HepG2 (cell line): ENCODE measurements around the gene WDR70. TPM values are rescaled to one million over a fixed set of nuclear protein-coding genes. Genes with fewer than 3 reads are reported as not detected.

Source experiments
- ATAC-seq: fragments of 200-7000 bp; cut with Tn5 transposase; 3 replicates; pipeline ENCODE4 v1.9.1; 2020; ENCODE audit warnings: mild to moderate bottlenecking, moderate library complexity
- BruUV-seq: library from RNA; stranded (reverse); fragments of 400-500 nt; replicated peaks from 2 replicates; lab custom pipeline; 2021; lab: Mats Ljungman, UMichigan
- CTCF ChIA-PET: fragments of 300-600 bp; formaldehyde crosslinking; extraction: SDS; loops from one replicate; lab custom pipeline; 2021; ENCODE audit warnings: low total read pairs, inconsistent platforms, low intra/inter-chr PET ratio; lab: Yijun Ruan, JAX
- POLR2A ChIA-PET: fragments of 350-600 bp; sonication (Branson Sonifier 250); formaldehyde crosslinking; loops from one replicate; lab custom pipeline; 2020; ENCODE audit warnings: antibody characterized with exemption, inconsistent platforms; lab: Yijun Ruan, JAX
- DNase-seq: peaks from one replicate; pipeline ENCODE4 v3.0.0-alpha.2; 2015; ENCODE audit warnings: low spot score
- FAIRE-seq: peaks from 3 replicates; lab custom pipeline; 2011; peaks lifted over from hg19 to GRCh38; lab: Jason Lieb, UNC
- H2AFZ ChIP-seq: one replicate; pipeline ENCODE4 v1.6.1; 2011; ENCODE audit warnings: low read length, inconsistent platforms
- H3K27ac ChIP-seq: fragments of 300-600 bp; 3 replicates; pipeline ENCODE4 v1.8.0; 2011; ENCODE audit warnings: mixed run types, mild to moderate bottlenecking, mixed read lengths, low read length, inconsistent platforms; ENCODE audit not compliant: insufficient read depth; ENCODE audit errors: extremely low read length
- H3K27me3 ChIP-seq, 2 experiments: fragments of 200-600 bp in 1 of 2; 2 replicates in 1 of 2; 3 replicates in 1 of 2; pipeline versions ENCODE4 v1.6.0 to v1.8.0; 2011; ENCODE audit warnings: low read length in 2 of 2, mild to moderate bottlenecking in 2 of 2, moderate library complexity in 2 of 2, inconsistent platforms in 1 of 2; ENCODE audit not compliant: insufficient read depth in 2 of 2, control insufficient read depth in 1 of 2
- H3K36me3 ChIP-seq, 2 experiments: fragments of 200-600 bp in 1 of 2; replicated peaks in 1 of 2; 2 replicates in 1 of 2; 3 replicates in 1 of 2; pipeline versions ENCODE4 v1.5.1 to v1.8.0; 2011; ENCODE audit warnings: low read length in 2 of 2, inconsistent platforms in 1 of 2; ENCODE audit not compliant: insufficient read depth in 2 of 2, control insufficient read depth in 1 of 2
- H3K4me1 ChIP-seq: 2 replicates; pipeline ENCODE4 v1.5.1; 2012; ENCODE audit warnings: low read length, inconsistent platforms; ENCODE audit not compliant: insufficient read depth
- H3K4me2 ChIP-seq: 2 replicates; pipeline ENCODE4 v1.6.0; 2011; ENCODE audit warnings: low read depth, low read length, inconsistent platforms
- H3K4me3 ChIP-seq, 3 experiments: fragments of 200-600 bp in 1 of 3; sonication (generic), shearing (Covaris generic) in 1 of 3; replicated peaks in 1 of 3; 2 replicates each; pipeline ENCODE4 v1.5.1; 2011 to 2016; ENCODE audit warnings: low read length in 3 of 3, inconsistent platforms in 2 of 3, low read depth in 2 of 3, mild to moderate bottlenecking in 2 of 3, control low read depth in 1 of 3, mixed read lengths in 1 of 3; ENCODE audit not compliant: insufficient read depth in 1 of 3
- H3K79me2 ChIP-seq: one replicate; pipeline ENCODE4 v1.6.1; 2011; ENCODE audit warnings: low read length, inconsistent platforms; ENCODE audit not compliant: insufficient read depth
- H3K9ac ChIP-seq: 2 replicates; pipeline ENCODE4 v1.6.0; 2011; ENCODE audit warnings: mild to moderate bottlenecking, low read depth, low read length, inconsistent platforms; ENCODE audit not compliant: insufficient read depth
- H3K9me3 ChIP-seq: 2 replicates; pipeline ENCODE4 v1.5.1; 2012; ENCODE audit warnings: mild to moderate bottlenecking, low read length
- H4K20me1 ChIP-seq: 2 replicates; pipeline ENCODE4 v1.6.0; 2011; ENCODE audit warnings: inconsistent platforms, mild to moderate bottlenecking, low read length, moderate library complexity; ENCODE audit not compliant: insufficient read depth
- FOSL1 ChIP-seq: sonication (generic); formaldehyde crosslinking; IDR thresholded peaks from 2 replicates; pipeline ENCODE4 v1.9.0; 2021; ENCODE audit warnings: missing genetic modification reagents, borderline replicate concordance
- NCOA2 ChIP-seq: sonication (generic); formaldehyde crosslinking; IDR thresholded peaks from 2 replicates; pipeline ENCODE4 v1.8.0; 2022; ENCODE audit warnings: inconsistent platforms
- SMAD3 ChIP-seq: sonication (generic); formaldehyde crosslinking; IDR thresholded peaks from 2 replicates; pipeline ENCODE4 v1.4.0; 2020; ENCODE audit warnings: missing genetic modification reagents
- TGIF2 ChIP-seq: IDR thresholded peaks from 2 replicates; pipeline ENCODE4 v1.6.1; 2016; ENCODE audit warnings: control low read depth, missing compliant biosample characterization
- U2AF1 ChIP-seq: fragments of 200-400 bp; formaldehyde crosslinking; optimal IDR thresholded peaks from 2 replicates; pipeline ENCODE3; 2017; ENCODE audit warnings: mild to moderate bottlenecking, low read depth, low read length
- ZBTB40 ChIP-seq, 2 experiments: fragments of 450-650 bp in 1 of 2; sonication (generic) in 1 of 2; formaldehyde crosslinking in 1 of 2; IDR thresholded peaks; 2 replicates each; pipeline versions ENCODE4 v1.6.1 to v1.8.0; 2016 to 2022; ENCODE audit warnings: antibody characterized with exemption in 1 of 2, mild to moderate bottlenecking in 1 of 2, missing genetic modification reagents in 1 of 2
- ZMAT5 ChIP-seq: sonication (generic); formaldehyde crosslinking; IDR thresholded peaks from 2 replicates; pipeline ENCODE4 v1.5.0; 2020; ENCODE audit warnings: mild to moderate bottlenecking, low read depth, missing genetic modification reagents, borderline replicate concordance
- ZNF550 ChIP-seq: sonication (generic); formaldehyde crosslinking; IDR thresholded peaks from 2 replicates; pipeline ENCODE4 v1.4.0; 2020; ENCODE audit warnings: mild to moderate bottlenecking, missing genetic modification reagents, borderline replicate concordance
- ZNF552 ChIP-seq: sonication (generic); formaldehyde crosslinking; IDR thresholded peaks from 2 replicates; pipeline ENCODE4 v1.9.0; 2022; ENCODE audit warnings: missing genetic modification reagents, mild to moderate bottlenecking, borderline replicate concordance
- ZNF598 ChIP-seq: sonication (generic); formaldehyde crosslinking; IDR thresholded peaks from 2 replicates; pipeline ENCODE4 v1.5.1; 2020; ENCODE audit warnings: mild to moderate bottlenecking, missing genetic modification reagents, borderline replicate concordance
- ZNF616 ChIP-seq: sonication (generic); formaldehyde crosslinking; IDR thresholded peaks from 2 replicates; pipeline ENCODE4 v1.5.0; 2020; ENCODE audit warnings: low read depth, mild to moderate bottlenecking, missing genetic modification reagents
- WGBS: methylation state at CpG from one replicate; pipeline ENCODE4 v1.1.6; 2017; ENCODE audit warnings: low lambda C conversion rate; 5-methylcytosine and 5-hydroxymethylcytosine counted together
- in situ Hi-C: cut with HindIII; loops from 2 replicates; pipeline ENCODE4 v1.10.0; 2017; ENCODE audit warnings: low pct_unique_long_range_greater_than_20kb; ENCODE audit not compliant: extremely low pct_ligation_motif_present
- intact Hi-C: fragments of 100-400 bp; cut with micrococcal nuclease; formaldehyde crosslinking; loops from one replicate; pipeline ENCODE4 v1.10.0; 2022; ENCODE audit not compliant: unreplicated experiment
- polyA plus RNA-seq, 8 experiments: library from polyadenylated mRNA; depleted of rRNA in 3 of 8; stranded (reverse) in 7 of 8; unstranded in 1 of 8; fragments of >200 nt; fragmentation: Illumina TruSeq in 4 of 8; extraction: Trizol in 4 of 8; gene quantifications; 2 replicates each; pipeline versions ENCODE4 v1.2.1 to v1.2.3, GENCODE V29; 2011 to 2016; ENCODE audit warnings: low read depth in 4 of 8, missing spikeins in 1 of 8, mixed read lengths in 1 of 8; ENCODE audit not compliant: insufficient read depth in 1 of 8
- total RNA-seq, 5 experiments: library from RNA; depleted of rRNA; stranded (reverse); fragments of >200 nt; fragmentation: Illumina TruSeq; extraction: Trizol; gene quantifications; 2 replicates each; pipeline ENCODE4 v1.2.3, GENCODE V29; 2016; ENCODE audit warnings: low read depth in 1 of 5
- TF ChIP-seq, protein P1 (sequence below): sonication (generic); formaldehyde crosslinking; IDR thresholded peaks from 2 replicates; pipeline ENCODE4 v1.4.0; 2020; ENCODE audit warnings: missing genetic modification reagents, borderline replicate concordance

Gene WDR70
- total and polyA plus RNA-seq, 2 of the 13 experiments (the other 11 are each of a cell fraction or from before 2014, with no cell fraction given), result 14.6 to 30.6 TPM

- H3K36me3 ChIP-seq, result no peaks in the 10 kb centered on the region
- H2AFZ ChIP-seq, result no peak overlapping the region
- no peak overlapping the region for H3K4me2 ChIP-seq
- 91% methylated on average over 7 of the region's 7 CpGs for WGBS
- H3K9me3 ChIP-seq, result no peaks in the 10 kb centered on the region
- no peak overlapping the region for H3K9ac ChIP-seq
- H3K4me3 ChIP-seq, result no peak overlapping the region
- POLR2A ChIA-PET, result no interaction called here
- in situ Hi-C loops, result no loop called here
- DNase-seq (no peak), ATAC-seq (no peak), FAIRE-seq (no peak)
- no peak overlapping the region for H3K27ac ChIP-seq
- H3K79me2 ChIP-seq, result no peaks in the 10 kb centered on the region
- H3K4me1 ChIP-seq, result peaks cover 26% of the 10 kb centered on the region
- H4K20me1 ChIP-seq, result no peaks in the 10 kb centered on the region
- CTCF ChIA-PET, result no interaction called here
- BruUV-seq, result no TSS peak
- intact Hi-C loops, result no loop called here
- no peaks in the 10 kb centered on the region for H3K27me3 ChIP-seq
- TF ChIP-seq ZNF552 (CRISPR knock-in tag), result no peak
- no peak for TF ChIP-seq ZNF550 (CRISPR knock-in tag)
- TF ChIP-seq SMAD3 (CRISPR knock-in tag), result no peak
- TF ChIP-seq ZBTB40 (IDR thresholded peaks at IDR 0.05), result no peak
- no peak for TF ChIP-seq ZBTB40 (CRISPR knock-in tag; IDR thresholded peaks at IDR 0.05)
- no peak for TF ChIP-seq ZMAT5 (CRISPR knock-in tag)
- TF ChIP-seq, protein P1, sequence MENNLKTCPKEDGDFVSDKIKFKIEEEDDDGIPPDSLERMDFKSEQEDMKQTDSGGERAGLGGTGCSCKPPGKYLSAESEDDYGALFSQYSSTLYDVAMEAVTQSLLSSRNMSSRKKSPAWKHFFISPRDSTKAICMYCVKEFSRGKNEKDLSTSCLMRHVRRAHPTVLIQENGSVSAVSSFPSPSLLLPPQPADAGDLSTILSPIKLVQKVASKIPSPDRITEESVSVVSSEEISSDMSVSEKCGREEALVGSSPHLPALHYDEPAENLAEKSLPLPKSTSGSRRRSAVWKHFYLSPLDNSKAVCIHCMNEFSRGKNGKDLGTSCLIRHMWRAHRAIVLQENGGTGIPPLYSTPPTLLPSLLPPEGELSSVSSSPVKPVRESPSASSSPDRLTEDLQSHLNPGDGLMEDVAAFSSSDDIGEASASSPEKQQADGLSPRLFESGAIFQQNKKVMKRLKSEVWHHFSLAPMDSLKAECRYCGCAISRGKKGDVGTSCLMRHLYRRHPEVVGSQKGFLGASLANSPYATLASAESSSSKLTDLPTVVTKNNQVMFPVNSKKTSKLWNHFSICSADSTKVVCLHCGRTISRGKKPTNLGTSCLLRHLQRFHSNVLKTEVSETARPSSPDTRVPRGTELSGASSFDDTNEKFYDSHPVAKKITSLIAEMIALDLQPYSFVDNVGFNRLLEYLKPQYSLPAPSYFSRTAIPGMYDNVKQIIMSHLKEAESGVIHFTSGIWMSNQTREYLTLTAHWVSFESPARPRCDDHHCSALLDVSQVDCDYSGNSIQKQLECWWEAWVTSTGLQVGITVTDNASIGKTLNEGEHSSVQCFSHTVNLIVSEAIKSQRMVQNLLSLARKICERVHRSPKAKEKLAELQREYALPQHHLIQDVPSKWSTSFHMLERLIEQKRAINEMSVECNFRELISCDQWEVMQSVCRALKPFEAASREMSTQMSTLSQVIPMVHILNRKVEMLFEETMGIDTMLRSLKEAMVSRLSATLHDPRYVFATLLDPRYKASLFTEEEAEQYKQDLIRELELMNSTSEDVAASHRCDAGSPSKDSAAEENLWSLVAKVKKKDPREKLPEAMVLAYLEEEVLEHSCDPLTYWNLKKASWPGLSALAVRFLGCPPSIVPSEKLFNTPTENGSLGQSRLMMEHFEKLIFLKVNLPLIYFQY, result no peak
- no peak for TF ChIP-seq FOSL1
- no peak for TF ChIP-seq NCOA2 (CRISPR knock-in tag)
- no peak for TF ChIP-seq TGIF2 (CRISPR knock-in tag)
- no peak for TF ChIP-seq ZNF598 (CRISPR knock-in tag)
- no peak for TF ChIP-seq U2AF1
- TF ChIP-seq ZNF616 (CRISPR knock-in tag), result no peak
These were observed 333.6 kb downstream of the WDR70 start for GRCh38 chr5:37712750-37713149.
